Neural crest cell (in vitro differentiated cells): ENCODE measurements around the gene PHYH. TPM values are rescaled to one million over a fixed set of nuclear protein-coding genes. Genes with fewer than 3 reads are reported as not detected.

Experiments used
- DNase-seq: peaks from one replicate; pipeline ENCODE4 v3.0.0; 2021; ENCODE audit warnings: low read depth, mixed read lengths, low spot score
- H3K27ac Mint-ChIP-seq: one replicate; pipeline ENCODE4 v1.8.0; 2021; ENCODE audit warnings: mild to moderate bottlenecking, mixed read lengths; ENCODE audit not compliant: unreplicated experiment
- H3K27me3 Mint-ChIP-seq: 2 replicates; pipeline ENCODE4 v1.8.0; 2021; ENCODE audit warnings: low read depth, mild to moderate bottlenecking, mixed read lengths
- H3K36me3 Mint-ChIP-seq: 2 replicates; pipeline ENCODE4 v1.8.0; 2021; ENCODE audit warnings: low read depth, mild to moderate bottlenecking, mixed read lengths
- H3K4me1 Mint-ChIP-seq: 2 replicates; pipeline ENCODE4 v1.8.0; 2021; ENCODE audit warnings: mixed read lengths
- H3K4me3 Mint-ChIP-seq: one replicate; pipeline ENCODE4 v1.8.0; 2021; ENCODE audit warnings: mild to moderate bottlenecking, mixed read lengths
- H3K9me3 Mint-ChIP-seq: 2 replicates; pipeline ENCODE4 v1.8.0; 2021; ENCODE audit warnings: mixed read lengths
- total RNA-seq: library from RNA; stranded (reverse); gene quantifications from 2 replicates; pipeline ENCODE4 v1.2.1, GENCODE V29; 2021
- TF ChIP-seq, protein P1 (sequence below): fragments of 200-600 bp; sonication (generic); conservative IDR thresholded peaks from 2 replicates; pipeline ENCODE4 v1.5.0; 2021; ENCODE audit warnings: antibody characterized with exemption, mild to moderate bottlenecking

The PHYH gene
- total RNA-seq, 1 donor from 2014 or later = 14.9 TPM

DNA sequence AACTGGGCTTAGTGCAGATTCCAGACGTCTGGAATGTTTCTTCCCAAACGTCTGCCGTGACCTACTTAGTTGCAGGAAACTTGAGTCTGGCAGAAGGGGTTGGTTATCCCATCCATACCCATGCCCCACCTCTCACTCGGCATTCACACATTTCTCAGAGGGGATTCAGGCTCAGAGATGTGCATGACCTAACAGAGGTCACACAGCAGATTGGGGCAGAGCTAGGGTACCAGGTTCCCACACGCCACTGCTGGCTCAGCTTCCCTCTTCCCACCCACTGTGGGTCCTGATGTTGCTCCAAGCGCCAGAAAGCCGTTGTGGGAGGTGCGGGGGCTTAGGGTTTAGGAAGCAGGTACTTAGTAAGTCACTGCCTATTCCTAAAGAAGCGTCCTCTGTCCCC lies 68.7 kb downstream of the PHYH start:
- TF ChIP-seq, protein P1, sequence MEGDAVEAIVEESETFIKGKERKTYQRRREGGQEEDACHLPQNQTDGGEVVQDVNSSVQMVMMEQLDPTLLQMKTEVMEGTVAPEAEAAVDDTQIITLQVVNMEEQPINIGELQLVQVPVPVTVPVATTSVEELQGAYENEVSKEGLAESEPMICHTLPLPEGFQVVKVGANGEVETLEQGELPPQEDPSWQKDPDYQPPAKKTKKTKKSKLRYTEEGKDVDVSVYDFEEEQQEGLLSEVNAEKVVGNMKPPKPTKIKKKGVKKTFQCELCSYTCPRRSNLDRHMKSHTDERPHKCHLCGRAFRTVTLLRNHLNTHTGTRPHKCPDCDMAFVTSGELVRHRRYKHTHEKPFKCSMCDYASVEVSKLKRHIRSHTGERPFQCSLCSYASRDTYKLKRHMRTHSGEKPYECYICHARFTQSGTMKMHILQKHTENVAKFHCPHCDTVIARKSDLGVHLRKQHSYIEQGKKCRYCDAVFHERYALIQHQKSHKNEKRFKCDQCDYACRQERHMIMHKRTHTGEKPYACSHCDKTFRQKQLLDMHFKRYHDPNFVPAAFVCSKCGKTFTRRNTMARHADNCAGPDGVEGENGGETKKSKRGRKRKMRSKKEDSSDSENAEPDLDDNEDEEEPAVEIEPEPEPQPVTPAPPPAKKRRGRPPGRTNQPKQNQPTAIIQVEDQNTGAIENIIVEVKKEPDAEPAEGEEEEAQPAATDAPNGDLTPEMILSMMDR = no peak
- Mint-ChIP-seq H3K4me3 (no peak overlapping the region), H3K27me3 (no peaks in the 10 kb centered on the region), H3K36me3 (no peaks in the 10 kb centered on the region), H3K27ac (no peak overlapping the region), H3K9me3 (no peaks in the 10 kb centered on the region), H3K4me1 (no peaks in the 10 kb centered on the region)
- DNase-seq = no peak

Other genes with a start within 250 kb of the PHYH start
- 6.2 and 7.5 TPM in 2 replicates for gene OPTN, start 199.9 kb downstream of the PHYH start, total RNA-seq
- 76.3 and 80.6 TPM in 2 replicates for gene MCM10, start 138.5 kb downstream of the PHYH start, total RNA-seq
- gene UCMA, start 65.7 kb downstream of the PHYH start, total RNA-seq = not detected in 2 replicates
- 158 and 163 TPM in 2 replicates for gene SEPHS1, start 48.2 kb upstream of the PHYH start, total RNA-seq
- 21.9 and 25.0 TPM in 2 replicates for gene BEND7, start 228.9 kb upstream of the PHYH start, total RNA-seq